Upper lobe of left lung (tissue), 6 donors: ENCODE measurements around the gene SLC25A23. TPM values are rescaled to one million over a fixed set of nuclear protein-coding genes. Genes with fewer than 3 reads are reported as not detected.
A peak's percentile ranks its signal among the peaks of the same experiment; 100 is the strongest.

Experiments
- ATAC-seq, 2 donors: fragments of 200-7000 bp; cut with Tn5 transposase; one replicate each; pipeline ENCODE4 v1.9.1; 2022; ENCODE audit warnings: mild to moderate bottlenecking in 2 of 2, moderate library complexity in 2 of 2; ENCODE audit not compliant: low FRiP score in 2 of 2
- DNase-seq, 2 donors: peaks; one replicate each; pipeline ENCODE4 v3.0.0-alpha.2; 2019 to 2020
- H3K27ac ChIP-seq, 4 donors: fragments of 200-600 bp; sonication (generic); one replicate each; pipeline ENCODE4 v1.5.1; 2016 to 2019
- H3K27me3 ChIP-seq, 4 donors: fragments of 200-600 bp; sonication (generic); one replicate each; pipeline ENCODE4 v1.5.1; 2017 to 2019
- H3K36me3 ChIP-seq, 4 donors: fragments of 200-600 bp; sonication (generic); one replicate each; pipeline ENCODE4 v1.5.1; 2016 to 2019
- H3K4me1 ChIP-seq, 4 donors: fragments of 200-600 bp; sonication (generic); one replicate each; pipeline ENCODE4 v1.5.1; 2018 to 2019
- H3K4me3 ChIP-seq, 4 donors: fragments of 200-600 bp; sonication (generic); one replicate each; pipeline ENCODE4 v1.5.1; 2017 to 2019; ENCODE audit warnings: mild to moderate bottlenecking in 2 of 4, moderate library complexity in 1 of 4
- H3K9me3 ChIP-seq, 4 donors: fragments of 200-600 bp; sonication (generic); one replicate each; pipeline ENCODE4 v1.5.1; 2018 to 2019
- CTCF ChIP-seq, 6 experiments: fragments of 450-650 bp in 4 of 6; fragments of 200-600 bp in 2 of 6; sonication (generic) in 2 of 6; IDR thresholded peaks; one replicate each; pipeline ENCODE4 v1.5.1; 2016 to 2019; ENCODE audit warnings: antibody characterized with exemption in 6 of 6
- EP300 ChIP-seq, 4 donors: sonication (generic); formaldehyde crosslinking; IDR thresholded peaks; one replicate each; pipeline ENCODE4 v1.5.1; 2017; ENCODE audit warnings: antibody characterized with exemption in 4 of 4, control low read depth in 2 of 4
- POLR2A ChIP-seq, 4 donors: fragments of 450-650 bp; IDR thresholded peaks; one replicate each; pipeline ENCODE4 v1.5.1; 2016 to 2017; ENCODE audit warnings: antibody characterized with exemption in 4 of 4, mild to moderate bottlenecking in 2 of 4
- POLR2AphosphoS5 ChIP-seq, 2 donors: sonication (generic); formaldehyde crosslinking; IDR thresholded peaks; one replicate each; pipeline ENCODE4 v1.5.1; 2017; ENCODE audit warnings: antibody characterized with exemption in 2 of 2
- WGBS, 2 donors: methylation state at CpG; one replicate each; pipeline ENCODE4 v1.1.5; 2017 to 2018; 5-methylcytosine and 5-hydroxymethylcytosine counted together
- total RNA-seq, 6 donors: library from RNA; depleted of rRNA in 4 of 6; stranded (reverse); fragments of >200 nt in 4 of 6; gene quantifications; one replicate each; pipeline versions ENCODE4 v1.1.0 to v1.2.1, GENCODE V29; 2016 to 2021
- donor health status: DM: no; HTN: no; CAD: no; lungs with moderate emphysema.
- donor health status: DM: no; HTN: yes; CAD: no; lungs with severe emphysema.

The SLC25A23 gene
- total RNA-seq, 6 donors from 2014 or later: 29.3 to 133 (median 64.5) TPM

DNA sequence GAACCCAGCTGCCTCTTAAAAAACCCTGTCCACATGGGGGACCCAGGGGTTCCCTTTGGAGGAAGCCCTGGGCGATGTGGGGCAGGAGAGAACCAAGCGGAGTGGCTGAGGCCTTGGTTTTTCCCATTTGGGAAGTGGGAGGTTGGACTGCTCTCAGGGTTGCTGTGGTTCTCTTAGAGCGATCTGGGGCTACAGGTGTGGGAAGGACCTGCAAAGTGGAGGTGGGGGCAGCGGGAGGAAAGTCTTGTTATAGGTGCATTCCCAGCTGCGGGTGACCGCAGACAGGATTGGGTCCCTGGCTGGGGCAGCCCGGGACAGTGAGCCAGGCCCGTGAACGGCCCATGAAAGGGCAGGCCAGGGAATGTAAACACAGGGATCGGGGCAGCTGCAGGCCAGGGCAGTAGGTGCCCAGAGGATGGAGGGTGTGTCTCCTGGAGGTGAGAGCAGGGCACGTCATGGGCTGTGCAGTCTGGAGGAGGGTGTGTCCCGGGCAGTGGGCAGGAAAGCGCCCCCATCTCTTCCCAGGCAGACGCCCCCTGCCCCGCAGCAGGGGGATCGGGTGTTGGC is 814 bp downstream of the SLC25A23 start:
- H3K4me3 ChIP-seq: peak overlapping the region; percentile 29 to 90 (median 84)
- H3K4me1 ChIP-seq: peaks cover 5 to 17% (median 12%) of the 10 kb centered on the region in 4 donors
- ATAC-seq (no peak), DNase-seq (peak in 1 of 2 donors; percentile 43)
- peaks cover 0 to 8% (median under 1%) of the 10 kb centered on the region in 4 donors for H3K27me3 ChIP-seq
- TF ChIP-seq POLR2AphosphoS5 (IDR thresholded peaks at IDR 0.05) (no peak), CTCF (IDR thresholded peaks at IDR 0.05) (no peak), POLR2A (IDR thresholded peaks at IDR 0.05) (no peak), EP300 (IDR thresholded peaks at IDR 0.05) (no peak)
- peaks cover 0 to 22% (median 9%) of the 10 kb centered on the region in 4 donors for H3K36me3 ChIP-seq
- H3K9me3 ChIP-seq: peaks cover 0 to 8% (median 5%) of the 10 kb centered on the region in 4 donors
- H3K27ac ChIP-seq: peak overlapping the region in 2 of 4 donors; percentile 85 to 91
- 35 to 58% methylated on average over 11 to 16 of the region's 16 CpGs for WGBS, 2 donors

- ATAC-seq: no peak
- TF ChIP-seq EP300 (IDR thresholded peaks at IDR 0.05) (no peak), POLR2AphosphoS5 (IDR thresholded peaks at IDR 0.05) (no peak)
- Histone ChIP-seq H3K27ac (peak overlapping the region in 1 of 4 donors; percentile 85), H3K27me3 (peaks cover 0 to 7% (median 0%) of the 10 kb centered on the region in 4 donors), H3K4me1 (peaks cover 5 to 15% (median 12%) of the 10 kb centered on the region in 4 donors), H3K4me3 (peak overlapping the region in 2 of 4 donors; percentile 84 to 90), H3K9me3 (peaks cover 0 to 10% (median 7%) of the 10 kb centered on the region in 4 donors), H3K36me3 (peaks cover 0 to 28% (median 11%) of the 10 kb centered on the region in 4 donors)
- WGBS, 2 donors: 91 to 93% methylated on average over 14 to 17 of the region's 17 CpGs
- no peak for DNase-seq
These were observed 1.5 kb downstream of the SLC25A23 start for GRCh38 chr19:6457958-6458694.

- Histone ChIP-seq H3K36me3 (peaks cover 0 to 28% (median 13%) of the 10 kb centered on the region in 4 donors), H3K27ac (no peak overlapping the region), H3K27me3 (peaks cover 0 to 7% (median 0%) of the 10 kb centered on the region in 4 donors), H3K4me1 (peaks cover 5 to 15% (median 12%) of the 10 kb centered on the region in 4 donors), H3K4me3 (no peak overlapping the region), H3K9me3 (peaks cover 0 to 10% (median 7%) of the 10 kb centered on the region in 4 donors)
- 95 to 99% methylated on average over 15 of the region's 15 CpGs for WGBS, 2 donors
- TF ChIP-seq POLR2A (IDR thresholded peaks at IDR 0.05) (no peak), CTCF (IDR thresholded peaks at IDR 0.05) (no peak), POLR2AphosphoS5 (IDR thresholded peaks at IDR 0.05) (no peak), EP300 (IDR thresholded peaks at IDR 0.05) (no peak)
- no peak for ATAC-seq
- DNase-seq: no peak
These were observed 3.7 kb downstream of the SLC25A23 start for GRCh38 chr19:6455924-6456323.

DNA sequence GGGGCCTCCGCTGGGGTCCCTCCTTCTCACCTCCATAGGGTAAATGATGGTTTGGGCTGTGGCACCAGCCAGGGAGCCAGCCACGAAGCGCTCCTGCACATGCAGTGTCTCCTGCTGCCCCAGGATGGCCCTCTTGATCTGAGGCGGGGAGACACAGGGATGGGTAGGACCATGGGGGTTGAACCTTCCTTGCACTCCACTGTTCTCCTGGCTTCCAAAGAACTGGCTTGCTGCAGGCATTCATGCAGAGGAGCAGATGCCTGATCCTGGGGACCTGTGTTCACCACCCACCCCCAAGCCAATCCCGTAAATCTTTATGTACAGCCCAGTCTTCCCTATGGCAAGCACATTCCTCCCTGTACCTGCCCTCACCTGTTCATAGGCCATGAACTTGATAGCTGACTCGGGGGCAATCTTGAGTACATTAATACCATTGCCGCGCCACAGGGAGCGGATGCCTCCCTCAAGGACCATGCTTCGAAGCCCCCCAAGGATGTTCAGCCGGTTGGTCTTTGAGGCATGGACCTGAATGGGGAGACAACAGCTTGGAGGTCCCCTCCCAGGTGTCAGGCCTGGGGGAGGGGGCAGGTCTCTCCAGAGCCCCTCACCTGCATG is 5.5 kb downstream of the SLC25A23 start:
- Histone ChIP-seq H3K27me3 (peaks cover 0 to under 1% (median 0%) of the 10 kb centered on the region in 4 donors), H3K36me3 (peaks cover 0 to 28% (median 13%) of the 10 kb centered on the region in 4 donors), H3K9me3 (peaks cover 0 to 10% (median 7%) of the 10 kb centered on the region in 4 donors), H3K27ac (no peak overlapping the region), H3K4me1 (peaks cover 4 to 8% (median 5%) of the 10 kb centered on the region in 4 donors), H3K4me3 (no peak overlapping the region)
- no peak for DNase-seq
- no peak for TF ChIP-seq POLR2A (IDR thresholded peaks at IDR 0.05)
- no peak for ATAC-seq
- 93 to 99% methylated on average over 9 to 11 of the region's 11 CpGs for WGBS, 2 donors

DNA sequence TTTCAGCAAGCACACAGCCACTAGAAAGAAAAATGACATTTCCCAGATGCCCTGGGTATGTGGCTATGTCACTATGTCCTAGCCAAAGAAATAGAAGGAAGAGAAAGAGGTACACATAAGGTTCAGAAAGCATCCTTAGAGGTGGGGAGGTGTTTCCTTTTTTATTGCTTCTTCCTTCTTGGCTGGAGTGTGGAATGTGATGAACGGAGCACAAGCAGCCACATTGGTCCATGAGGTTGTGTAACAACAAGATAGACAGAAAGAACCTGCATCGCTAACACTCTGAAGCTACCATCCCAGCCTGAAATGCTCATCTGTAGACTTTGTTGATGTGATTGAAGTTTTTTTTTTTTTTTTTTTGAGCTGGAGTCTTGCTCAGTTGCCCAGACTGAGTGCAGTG is 6.7 kb downstream of the SLC25A23 start:
- TF ChIP-seq POLR2AphosphoS5 (IDR thresholded peaks at IDR 0.05) (no peak), EP300 (IDR thresholded peaks at IDR 0.05) (no peak), POLR2A (IDR thresholded peaks at IDR 0.05) (no peak), CTCF (IDR thresholded peaks at IDR 0.05) (no peak)
- Histone ChIP-seq H3K4me1 (no peaks in the 10 kb centered on the region), H3K4me3 (no peak overlapping the region), H3K27me3 (no peaks in the 10 kb centered on the region), H3K36me3 (peaks cover 0 to 28% (median 13%) of the 10 kb centered on the region in 4 donors), H3K9me3 (peaks cover 0 to 10% (median 7%) of the 10 kb centered on the region in 4 donors), H3K27ac (no peak overlapping the region)
- WGBS, 2 donors: 94 to 97% methylated on average over 2 of the region's 2 CpGs
- DNase-seq (no peak), ATAC-seq (no peak)
